IPS DF 6.9 (cell line): ENCODE measurements around the gene TFF3.

Experiments used
- DNase-seq: peaks from one replicate; pipeline ENCODE4 v3.0.0-alpha.2; 2013; ENCODE audit warnings: low read depth, low spot score
- H3K27ac ChIP-seq: one replicate; pipeline ENCODE4 v1.5.1; 2013; ENCODE audit warnings: low read length, control low read depth
- H3K27me3 ChIP-seq: 2 replicates; pipeline ENCODE4 v1.6.1; 2013; ENCODE audit warnings: mild to moderate bottlenecking, low read length; ENCODE audit not compliant: control insufficient read depth, insufficient read depth
- H3K36me3 ChIP-seq: 2 replicates; pipeline ENCODE4 v1.6.1; 2013; ENCODE audit warnings: low read length; ENCODE audit not compliant: control insufficient read depth, insufficient read depth
- H3K4me1 ChIP-seq: 2 replicates; pipeline ENCODE4 v1.6.1; 2013; ENCODE audit warnings: low read length; ENCODE audit not compliant: control insufficient read depth, insufficient read depth
- H3K4me3 ChIP-seq: 2 replicates; pipeline ENCODE4 v1.5.1; 2013; ENCODE audit warnings: mild to moderate bottlenecking, low read length
- H3K9me3 ChIP-seq: 2 replicates; pipeline ENCODE4 v1.6.1; 2013; ENCODE audit warnings: low read length, inconsistent platforms; ENCODE audit not compliant: control insufficient read depth, insufficient read depth
- WGBS: extraction: QIAGEN DNeasy Blood & Tissue Kit; methylation state at CpG from one replicate; pipeline ENCODE4 v1.1.7; 2013; ENCODE audit warnings: mixed read lengths, missing lambda C conversion rate; ENCODE audit not compliant: insufficient read length, insufficient coverage; 5-methylcytosine and 5-hydroxymethylcytosine counted together

Gene TFF3

GRCh38 chr21:42287193-42288083, 27.8 kb downstream of the TFF3 start:
- Histone ChIP-seq H3K4me1 (no peaks in the 10 kb centered on the region; the same call in 1 of the 2 replicates), H3K36me3 (no peaks in the 10 kb centered on the region), H3K4me3 (no peak overlapping the region), H3K27ac (no peak overlapping the region), H3K27me3 (no peaks in the 10 kb centered on the region), H3K9me3 (no peaks in the 10 kb centered on the region)
- WGBS = no CpG with 5 or more reads among the region's 36 CpGs
- no peak for DNase-seq

GRCh38 chr21:42286416-42286815, 28.8 kb downstream of the TFF3 start:
- H3K27me3 ChIP-seq = no peaks in the 10 kb centered on the region
- WGBS = no CpG with 5 or more reads among the region's 12 CpGs
- no peaks in the 10 kb centered on the region for H3K9me3 ChIP-seq
- no peak overlapping the region for H3K27ac ChIP-seq
- no peak overlapping the region for H3K4me3 ChIP-seq
- no peaks in the 10 kb centered on the region for H3K36me3 ChIP-seq
- no peak for DNase-seq
- H3K4me1 ChIP-seq = no peaks in the 10 kb centered on the region; the same call in 1 of the 2 replicates

- no peak for DNase-seq
- no peaks in the 10 kb centered on the region; the same call in 1 of the 2 replicates for H3K4me1 ChIP-seq
- H3K27ac ChIP-seq = no peak overlapping the region
- H3K27me3 ChIP-seq = no peaks in the 10 kb centered on the region
- H3K4me3 ChIP-seq = no peak overlapping the region
- no peaks in the 10 kb centered on the region for H3K36me3 ChIP-seq
- WGBS = no CpG with 5 or more reads among the region's 13 CpGs
- no peaks in the 10 kb centered on the region for H3K9me3 ChIP-seq
Observed at GRCh38 chr21:42285569-42286245, 29.5 kb downstream of the TFF3 start.

- Histone ChIP-seq H3K4me1 (no peaks in the 10 kb centered on the region; the same call in 1 of the 2 replicates), H3K27me3 (no peaks in the 10 kb centered on the region), H3K27ac (no peak overlapping the region), H3K4me3 (no peak overlapping the region), H3K9me3 (no peaks in the 10 kb centered on the region), H3K36me3 (no peaks in the 10 kb centered on the region)
- no CpG with 5 or more reads among the region's 12 CpGs for whole genome bisulfite sequencing
- DNase-seq = no peak
Observed at GRCh38 chr21:42282715-42283114, 32.5 kb downstream of the TFF3 start.

- Histone ChIP-seq H3K9me3 (no peaks in the 10 kb centered on the region), H3K4me3 (no peak overlapping the region), H3K4me1 (no peaks in the 10 kb centered on the region; the same call in 1 of the 2 replicates), H3K27me3 (no peaks in the 10 kb centered on the region), H3K27ac (no peak overlapping the region), H3K36me3 (no peaks in the 10 kb centered on the region)
- no CpG with 5 or more reads among the region's 18 CpGs for WGBS
- no peak for DNase-seq
Observed at GRCh38 chr21:42282021-42282420, 33.2 kb downstream of the TFF3 start.

GRCh38 chr21:42281181-42281680, 34.0 kb downstream of the TFF3 start:
- no peak overlapping the region for H3K27ac ChIP-seq
- no peaks in the 10 kb centered on the region for H3K36me3 ChIP-seq
- H3K27me3 ChIP-seq = no peaks in the 10 kb centered on the region
- H3K9me3 ChIP-seq = no peaks in the 10 kb centered on the region
- WGBS = no CpG with 5 or more reads among the region's 12 CpGs
- H3K4me1 ChIP-seq = no peaks in the 10 kb centered on the region; the same call in 1 of the 2 replicates
- no peak for DNase-seq
- H3K4me3 ChIP-seq = no peak overlapping the region

GRCh38 chr21:42280356-42281180, 34.6 kb downstream of the TFF3 start:
- H3K4me1 ChIP-seq = no peaks in the 10 kb centered on the region; the same call in 1 of the 2 replicates
- H3K36me3 ChIP-seq = no peaks in the 10 kb centered on the region
- H3K27me3 ChIP-seq = no peaks in the 10 kb centered on the region
- no peak overlapping the region for H3K27ac ChIP-seq
- no peaks in the 10 kb centered on the region for H3K9me3 ChIP-seq
- DNase-seq = no peak
- no peak overlapping the region for H3K4me3 ChIP-seq
- WGBS = no CpG with 5 or more reads among the region's 22 CpGs

GRCh38 chr21:42279888-42280287, 35.3 kb downstream of the TFF3 start:
- no CpG with 5 or more reads among the region's 11 CpGs for WGBS
- H3K27me3 ChIP-seq = no peaks in the 10 kb centered on the region
- no peak overlapping the region for H3K27ac ChIP-seq
- no peaks in the 10 kb centered on the region for H3K9me3 ChIP-seq
- H3K36me3 ChIP-seq = no peaks in the 10 kb centered on the region
- DNase-seq = no peak
- no peaks in the 10 kb centered on the region; the same call in 1 of the 2 replicates for H3K4me1 ChIP-seq
- no peak overlapping the region for H3K4me3 ChIP-seq

GRCh38 chr21:42279341-42279871, 35.8 kb downstream of the TFF3 start:
- DNase-seq = no peak
- H3K27ac ChIP-seq = no peak overlapping the region
- no peaks in the 10 kb centered on the region for H3K9me3 ChIP-seq
- no CpG with 5 or more reads among the region's 20 CpGs for WGBS
- no peaks in the 10 kb centered on the region; the same call in 1 of the 2 replicates for H3K4me1 ChIP-seq
- H3K27me3 ChIP-seq = no peaks in the 10 kb centered on the region
- no peaks in the 10 kb centered on the region for H3K36me3 ChIP-seq
- no peak overlapping the region for H3K4me3 ChIP-seq
